SK-N-SH treated with all-trans-retinoic acid at 6 μM for 48 hours (cell line): ENCODE results near the gene BUB1B.

Experiments used
- ATAC-seq: fragments of 200-7000 bp; cut with Tn5 transposase; 3 replicates; pipeline ENCODE4 v1.9.1; 2020; ENCODE audit warnings: mild to moderate bottlenecking, moderate library complexity
- ARNTL ChIP-seq: fragments of 450-650 bp; formaldehyde crosslinking; IDR thresholded peaks from 2 replicates; pipeline ENCODE4 v1.5.0; 2020; ENCODE audit warnings: low read depth, mild to moderate bottlenecking, moderate library complexity, borderline replicate concordance
- BACH2 ChIP-seq: fragments of 250-450 bp; sonication (Bioruptor Pico); IDR thresholded peaks from 2 replicates; pipeline ENCODE4 v1.9.0; 2021; ENCODE audit warnings: mild to moderate bottlenecking, borderline replicate concordance
- CSDC2 ChIP-seq: fragments of 250-450 bp; sonication (Bioruptor Pico); IDR thresholded peaks from 2 replicates; pipeline ENCODE4 v1.5.0; 2020; ENCODE audit warnings: mild to moderate bottlenecking, moderate library complexity
- ESRRG ChIP-seq: fragments of 250-450 bp; sonication (Bioruptor Pico); IDR thresholded peaks from 2 replicates; pipeline ENCODE4 v1.6.1; 2021; ENCODE audit warnings: mild to moderate bottlenecking
- GLIS3 ChIP-seq: fragments of 250-450 bp; sonication (Bioruptor Pico); IDR thresholded peaks from 2 replicates; pipeline ENCODE4 v1.5.0; 2020; ENCODE audit warnings: mild to moderate bottlenecking, moderate library complexity
- OSR1 ChIP-seq: fragments of 250-450 bp; sonication (Bioruptor Pico); IDR thresholded peaks from 2 replicates; pipeline ENCODE4 v1.8.0; 2022; ENCODE audit warnings: moderate library complexity, mild to moderate bottlenecking, inconsistent platforms
- PPARA ChIP-seq: fragments of 250-450 bp; sonication (Bioruptor Pico); IDR thresholded peaks from 2 replicates; pipeline ENCODE4 v1.5.0; 2020; ENCODE audit warnings: mild to moderate bottlenecking, borderline replicate concordance
- RARB ChIP-seq: fragments of 250-450 bp; sonication (Bioruptor Pico); IDR thresholded peaks from 2 replicates; pipeline ENCODE4 v1.8.0; 2021; ENCODE audit warnings: mild to moderate bottlenecking, moderate library complexity
- SNAI2 ChIP-seq: fragments of 250-450 bp; sonication (Bioruptor Pico); IDR thresholded peaks from 2 replicates; pipeline ENCODE4 v1.5.0; 2020; ENCODE audit warnings: mild to moderate bottlenecking, moderate library complexity
- TCF4 ChIP-seq: fragments of 250-450 bp; sonication (Bioruptor Pico); IDR thresholded peaks from 2 replicates; pipeline ENCODE4 v1.8.0; 2021; ENCODE audit warnings: mild to moderate bottlenecking, moderate library complexity, borderline replicate concordance
- ZC3H10 ChIP-seq: fragments of 250-450 bp; sonication (Bioruptor Pico); IDR thresholded peaks from 2 replicates; pipeline ENCODE4 v1.5.1; 2021; ENCODE audit warnings: mild to moderate bottlenecking, moderate library complexity
- ZFP3 ChIP-seq: fragments of 250-450 bp; sonication (Bioruptor Pico); IDR thresholded peaks from 2 replicates; pipeline ENCODE4 v1.5.0; 2020; ENCODE audit warnings: mild to moderate bottlenecking, moderate library complexity
- ZNF565 ChIP-seq: fragments of 450-650 bp; formaldehyde crosslinking; conservative IDR thresholded peaks from 2 replicates; pipeline ENCODE4 v1.5.0; 2020; ENCODE audit warnings: low read depth, mild to moderate bottlenecking, moderate library complexity
- ZNF70 ChIP-seq: fragments of 450-650 bp; formaldehyde crosslinking; IDR thresholded peaks from 2 replicates; pipeline ENCODE4 v1.5.0; 2020; ENCODE audit warnings: mild to moderate bottlenecking, moderate library complexity
- ZNF8 ChIP-seq: fragments of 450-650 bp; formaldehyde crosslinking; IDR thresholded peaks from 2 replicates; pipeline ENCODE4 v1.5.0; 2020; ENCODE audit warnings: mild to moderate bottlenecking, moderate library complexity
- TF ChIP-seq, protein P1 (sequence below): fragments of 250-450 bp; sonication (Bioruptor Pico); IDR thresholded peaks from 2 replicates; pipeline ENCODE4 v1.5.1; 2020; ENCODE audit warnings: low read depth, mild to moderate bottlenecking, moderate library complexity
- TF ChIP-seq, protein P2 (sequence below): fragments of 250-450 bp; sonication (Bioruptor Pico); IDR thresholded peaks from 2 replicates; pipeline ENCODE4 v1.5.1; 2021; ENCODE audit warnings: mild to moderate bottlenecking, moderate library complexity
- TF ChIP-seq, protein P3 (sequence below): fragments of 250-450 bp; sonication (Bioruptor Pico); IDR thresholded peaks from 2 replicates; pipeline ENCODE4 v1.8.0; 2020; ENCODE audit warnings: mild to moderate bottlenecking, moderate library complexity, borderline replicate concordance
- TF ChIP-seq, protein P4 (sequence below): fragments of 250-450 bp; sonication (Bioruptor Pico); IDR thresholded peaks from 2 replicates; pipeline ENCODE4 v1.8.0; 2021; ENCODE audit warnings: low read depth, mild to moderate bottlenecking, moderate library complexity, borderline replicate concordance
- TF ChIP-seq, protein P5 (sequence below): fragments of 250-450 bp; sonication (Bioruptor Pico); IDR thresholded peaks from 2 replicates; pipeline ENCODE4 v1.5.0; 2020; ENCODE audit warnings: mild to moderate bottlenecking, moderate library complexity

The BUB1B gene

DNA sequence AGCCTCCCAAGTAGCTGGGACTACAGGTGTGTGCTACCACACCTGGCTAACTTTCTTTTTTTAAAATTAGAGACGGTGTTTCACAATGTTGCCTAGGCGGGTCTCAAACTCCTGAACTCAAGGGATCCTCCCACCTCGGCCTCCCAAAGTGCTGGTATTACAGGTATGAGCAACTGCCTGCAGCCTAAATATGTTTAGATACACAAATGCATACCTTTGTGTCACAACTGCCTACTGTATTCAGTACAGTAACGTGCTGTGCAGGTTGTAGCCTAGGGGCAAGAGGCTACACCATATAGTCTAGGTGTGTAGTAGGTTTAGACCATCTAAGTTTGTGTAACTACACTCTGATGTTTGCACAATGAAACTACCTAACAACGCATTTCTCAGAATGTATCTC is 68.4 kb downstream of the BUB1B start:
- ATAC-seq: no peak

DNA sequence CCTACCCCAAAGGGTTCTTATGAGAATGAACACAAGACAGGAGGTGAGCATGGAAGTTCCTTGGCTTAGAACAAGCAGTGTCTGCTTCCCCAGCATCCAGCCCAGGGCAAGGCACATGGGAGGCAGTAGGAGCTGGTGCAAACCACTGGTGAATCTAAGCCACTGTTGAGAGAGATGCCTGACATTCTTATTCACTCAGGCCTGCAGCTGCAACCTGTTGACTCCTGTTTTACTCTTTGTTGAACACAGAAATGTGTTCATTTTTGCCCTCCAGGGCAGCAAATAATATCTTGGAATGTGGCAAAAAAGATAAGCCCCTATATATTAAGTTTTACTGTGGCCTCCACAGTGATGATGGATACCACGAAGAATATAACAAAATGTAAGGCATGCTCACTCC is 69.1 kb downstream of the BUB1B start:
- TF ChIP-seq ARNTL (CRISPR knock-in tag): no peak
- TF ChIP-seq TCF4 (CRISPR knock-in tag): no peak
- TF ChIP-seq ZNF565 (CRISPR knock-in tag): no peak
- TF ChIP-seq GLIS3: no peak
- TF ChIP-seq, protein P1, sequence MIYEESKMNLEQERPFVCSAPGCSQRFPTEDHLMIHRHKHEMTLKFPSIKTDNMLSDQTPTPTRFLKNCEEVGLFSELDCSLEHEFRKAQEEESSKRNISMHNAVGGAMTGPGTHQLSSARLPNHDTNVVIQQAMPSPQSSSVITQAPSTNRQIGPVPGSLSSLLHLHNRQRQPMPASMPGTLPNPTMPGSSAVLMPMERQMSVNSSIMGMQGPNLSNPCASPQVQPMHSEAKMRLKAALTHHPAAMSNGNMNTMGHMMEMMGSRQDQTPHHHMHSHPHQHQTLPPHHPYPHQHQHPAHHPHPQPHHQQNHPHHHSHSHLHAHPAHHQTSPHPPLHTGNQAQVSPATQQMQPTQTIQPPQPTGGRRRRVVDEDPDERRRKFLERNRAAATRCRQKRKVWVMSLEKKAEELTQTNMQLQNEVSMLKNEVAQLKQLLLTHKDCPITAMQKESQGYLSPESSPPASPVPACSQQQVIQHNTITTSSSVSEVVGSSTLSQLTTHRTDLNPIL (CRISPR knock-in tag): no peak
- no peak for TF ChIP-seq ZNF8
- TF ChIP-seq, protein P2, sequence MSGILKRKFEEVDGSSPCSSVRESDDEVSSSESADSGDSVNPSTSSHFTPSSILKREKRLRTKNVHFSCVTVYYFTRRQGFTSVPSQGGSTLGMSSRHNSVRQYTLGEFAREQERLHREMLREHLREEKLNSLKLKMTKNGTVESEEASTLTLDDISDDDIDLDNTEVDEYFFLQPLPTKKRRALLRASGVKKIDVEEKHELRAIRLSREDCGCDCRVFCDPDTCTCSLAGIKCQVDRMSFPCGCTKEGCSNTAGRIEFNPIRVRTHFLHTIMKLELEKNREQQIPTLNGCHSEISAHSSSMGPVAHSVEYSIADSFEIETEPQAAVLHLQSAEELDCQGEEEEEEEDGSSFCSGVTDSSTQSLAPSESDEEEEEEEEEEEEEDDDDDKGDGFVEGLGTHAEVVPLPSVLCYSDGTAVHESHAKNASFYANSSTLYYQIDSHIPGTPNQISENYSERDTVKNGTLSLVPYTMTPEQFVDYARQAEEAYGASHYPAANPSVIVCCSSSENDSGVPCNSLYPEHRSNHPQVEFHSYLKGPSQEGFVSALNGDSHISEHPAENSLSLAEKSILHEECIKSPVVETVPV (CRISPR knock-in tag): no peak
- TF ChIP-seq ZNF70 (CRISPR knock-in tag): no peak
- no peak for TF ChIP-seq CSDC2 (CRISPR knock-in tag)
- TF ChIP-seq, protein P3, sequence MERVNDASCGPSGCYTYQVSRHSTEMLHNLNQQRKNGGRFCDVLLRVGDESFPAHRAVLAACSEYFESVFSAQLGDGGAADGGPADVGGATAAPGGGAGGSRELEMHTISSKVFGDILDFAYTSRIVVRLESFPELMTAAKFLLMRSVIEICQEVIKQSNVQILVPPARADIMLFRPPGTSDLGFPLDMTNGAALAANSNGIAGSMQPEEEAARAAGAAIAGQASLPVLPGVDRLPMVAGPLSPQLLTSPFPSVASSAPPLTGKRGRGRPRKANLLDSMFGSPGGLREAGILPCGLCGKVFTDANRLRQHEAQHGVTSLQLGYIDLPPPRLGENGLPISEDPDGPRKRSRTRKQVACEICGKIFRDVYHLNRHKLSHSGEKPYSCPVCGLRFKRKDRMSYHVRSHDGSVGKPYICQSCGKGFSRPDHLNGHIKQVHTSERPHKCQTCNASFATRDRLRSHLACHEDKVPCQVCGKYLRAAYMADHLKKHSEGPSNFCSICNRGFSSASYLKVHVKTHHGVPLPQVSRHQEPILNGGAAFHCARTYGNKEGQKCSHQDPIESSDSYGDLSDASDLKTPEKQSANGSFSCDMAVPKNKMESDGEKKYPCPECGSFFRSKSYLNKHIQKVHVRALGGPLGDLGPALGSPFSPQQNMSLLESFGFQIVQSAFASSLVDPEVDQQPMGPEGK (CRISPR knock-in tag): no peak
- ATAC-seq: no peak

More for the DNA sequence above, 68.4 kb downstream of the BUB1B start:
- TF ChIP-seq SNAI2 (no peak), ZNF8 (no peak), OSR1 (no peak), TCF4 (CRISPR knock-in tag) (no peak), ESRRG (no peak), ARNTL (CRISPR knock-in tag) (no peak), GLIS3 (no peak), RARB (CRISPR knock-in tag) (no peak), ZNF70 (CRISPR knock-in tag) (no peak), ZNF565 (CRISPR knock-in tag) (no peak), BACH2 (no peak)
- TF ChIP-seq, protein P1 (CRISPR knock-in tag): no peak
- TF ChIP-seq, protein P3 (CRISPR knock-in tag): no peak
- TF ChIP-seq, protein P2 (CRISPR knock-in tag): no peak
- TF ChIP-seq, protein P4, sequence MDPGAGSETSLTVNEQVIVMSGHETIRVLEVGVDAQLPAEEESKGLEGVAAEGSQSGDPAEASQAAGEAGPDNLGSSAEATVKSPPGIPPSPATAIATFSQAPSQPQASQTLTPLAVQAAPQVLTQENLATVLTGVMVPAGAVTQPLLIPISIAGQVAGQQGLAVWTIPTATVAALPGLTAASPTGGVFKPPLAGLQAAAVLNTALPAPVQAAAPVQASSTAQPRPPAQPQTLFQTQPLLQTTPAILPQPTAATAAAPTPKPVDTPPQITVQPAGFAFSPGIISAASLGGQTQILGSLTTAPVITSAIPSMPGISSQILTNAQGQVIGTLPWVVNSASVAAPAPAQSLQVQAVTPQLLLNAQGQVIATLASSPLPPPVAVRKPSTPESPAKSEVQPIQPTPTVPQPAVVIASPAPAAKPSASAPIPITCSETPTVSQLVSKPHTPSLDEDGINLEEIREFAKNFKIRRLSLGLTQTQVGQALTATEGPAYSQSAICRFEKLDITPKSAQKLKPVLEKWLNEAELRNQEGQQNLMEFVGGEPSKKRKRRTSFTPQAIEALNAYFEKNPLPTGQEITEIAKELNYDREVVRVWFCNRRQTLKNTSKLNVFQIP (CRISPR knock-in tag): no peak

DNA sequence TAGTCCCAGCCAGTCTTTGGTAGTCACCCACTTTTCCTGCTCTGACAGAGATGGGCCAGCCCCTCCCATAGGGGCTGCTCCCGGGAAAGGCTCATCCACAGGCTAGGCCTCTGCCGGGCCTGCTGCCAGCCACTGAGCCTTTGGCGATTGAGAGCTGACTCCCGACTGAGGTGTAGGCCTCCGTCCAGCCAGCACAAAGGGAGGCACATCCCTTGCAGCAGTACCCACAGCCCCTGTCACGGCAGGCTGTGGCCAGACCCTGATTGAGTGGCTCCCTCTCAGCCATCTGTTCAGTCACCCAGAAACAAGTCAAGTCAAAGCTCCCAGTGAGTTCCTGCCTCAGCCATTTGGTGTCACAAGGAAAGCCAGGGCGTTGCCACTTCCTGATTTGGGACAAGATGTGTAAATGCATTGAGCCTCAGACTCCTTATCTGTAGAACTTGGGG is 71.8 kb downstream of the BUB1B start:
- ATAC-seq: no peak

More for the DNA sequence above, 71.8 kb downstream of the BUB1B start:
- TF ChIP-seq ZC3H10 (CRISPR knock-in tag) (no peak), OSR1 (no peak), ZNF8 (no peak), PPARA (CRISPR knock-in tag) (no peak), ARNTL (CRISPR knock-in tag) (no peak), SNAI2 (no peak), RARB (CRISPR knock-in tag) (no peak), ZNF565 (CRISPR knock-in tag) (no peak), CSDC2 (CRISPR knock-in tag) (no peak), ZFP3 (CRISPR knock-in tag) (no peak), ZNF70 (CRISPR knock-in tag) (no peak)
- TF ChIP-seq, protein P2 (CRISPR knock-in tag): no peak
- TF ChIP-seq, protein P5, sequence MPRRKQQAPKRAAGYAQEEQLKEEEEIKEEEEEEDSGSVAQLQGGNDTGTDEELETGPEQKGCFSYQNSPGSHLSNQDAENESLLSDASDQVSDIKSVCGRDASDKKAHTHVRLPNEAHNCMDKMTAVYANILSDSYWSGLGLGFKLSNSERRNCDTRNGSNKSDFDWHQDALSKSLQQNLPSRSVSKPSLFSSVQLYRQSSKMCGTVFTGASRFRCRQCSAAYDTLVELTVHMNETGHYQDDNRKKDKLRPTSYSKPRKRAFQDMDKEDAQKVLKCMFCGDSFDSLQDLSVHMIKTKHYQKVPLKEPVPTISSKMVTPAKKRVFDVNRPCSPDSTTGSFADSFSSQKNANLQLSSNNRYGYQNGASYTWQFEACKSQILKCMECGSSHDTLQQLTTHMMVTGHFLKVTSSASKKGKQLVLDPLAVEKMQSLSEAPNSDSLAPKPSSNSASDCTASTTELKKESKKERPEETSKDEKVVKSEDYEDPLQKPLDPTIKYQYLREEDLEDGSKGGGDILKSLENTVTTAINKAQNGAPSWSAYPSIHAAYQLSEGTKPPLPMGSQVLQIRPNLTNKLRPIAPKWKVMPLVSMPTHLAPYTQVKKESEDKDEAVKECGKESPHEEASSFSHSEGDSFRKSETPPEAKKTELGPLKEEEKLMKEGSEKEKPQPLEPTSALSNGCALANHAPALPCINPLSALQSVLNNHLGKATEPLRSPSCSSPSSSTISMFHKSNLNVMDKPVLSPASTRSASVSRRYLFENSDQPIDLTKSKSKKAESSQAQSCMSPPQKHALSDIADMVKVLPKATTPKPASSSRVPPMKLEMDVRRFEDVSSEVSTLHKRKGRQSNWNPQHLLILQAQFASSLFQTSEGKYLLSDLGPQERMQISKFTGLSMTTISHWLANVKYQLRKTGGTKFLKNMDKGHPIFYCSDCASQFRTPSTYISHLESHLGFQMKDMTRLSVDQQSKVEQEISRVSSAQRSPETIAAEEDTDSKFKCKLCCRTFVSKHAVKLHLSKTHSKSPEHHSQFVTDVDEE: no peak
